HepG2 (cell line): Measurements from ENCODE around the gene SRP14. TPM values are rescaled to one million over a fixed set of nuclear protein-coding genes. Genes with fewer than 3 reads are reported as not detected.

Experiments used
- ATF2 ChIP-seq: sonication (generic); formaldehyde crosslinking; IDR thresholded peaks from 2 replicates; pipeline ENCODE4 v1.4.0; 2020; ENCODE audit warnings: missing genetic modification reagents
- ATF5 ChIP-seq: sonication (generic); formaldehyde crosslinking; IDR thresholded peaks from 2 replicates; pipeline ENCODE4 v1.4.0; 2020; ENCODE audit warnings: mild to moderate bottlenecking, low read depth, missing genetic modification reagents
- BRCA1 ChIP-seq: sonication (generic); formaldehyde crosslinking; IDR thresholded peaks from 2 replicates; pipeline ENCODE4 v1.4.0; 2020; ENCODE audit warnings: missing genetic modification reagents
- CEBPG ChIP-seq: IDR thresholded peaks from 2 replicates; pipeline ENCODE4 v1.6.1; 2016
- DPF2 ChIP-seq: sonication (generic); formaldehyde crosslinking; IDR thresholded peaks from 2 replicates; pipeline ENCODE4 v1.4.0; 2020; ENCODE audit warnings: mild to moderate bottlenecking, low read depth, missing genetic modification reagents, borderline replicate concordance
- ERF ChIP-seq: IDR thresholded peaks from 2 replicates; pipeline ENCODE4 v1.6.1; 2018; ENCODE audit warnings: missing biosample characterization, missing genetic modification reagents
- MAZ ChIP-seq, 2 experiments: sonication (generic) in 1 of 2; formaldehyde crosslinking in 1 of 2; IDR thresholded peaks; 2 replicates each; pipeline versions ENCODE4 v1.5.0 to v1.6.1; 2012 to 2020; ENCODE audit warnings: low read depth in 2 of 2, mild to moderate bottlenecking in 2 of 2, borderline replicate concordance in 1 of 2, improper control_type of control experiment in 1 of 2, low read length in 1 of 2, missing genetic modification reagents in 1 of 2, moderate library complexity in 1 of 2
- MED8 ChIP-seq: sonication (generic); formaldehyde crosslinking; IDR thresholded peaks from 2 replicates; pipeline ENCODE4 v1.8.1; 2023; ENCODE audit warnings: mild to moderate bottlenecking, missing genetic modification reagents; ENCODE audit not compliant: insufficient replicate concordance
- PBX2 ChIP-seq: IDR thresholded peaks from 2 replicates; pipeline ENCODE4 v1.6.1; 2016; ENCODE audit warnings: control low read depth
- PLSCR1 ChIP-seq: sonication (generic); formaldehyde crosslinking; IDR thresholded peaks from 2 replicates; pipeline ENCODE4 v1.5.0; 2020; ENCODE audit warnings: missing genetic modification reagents, mild to moderate bottlenecking, borderline replicate concordance
- SNAI1 ChIP-seq: sonication (generic); formaldehyde crosslinking; IDR thresholded peaks from 2 replicates; pipeline ENCODE4 v1.5.0; 2020; ENCODE audit warnings: mild to moderate bottlenecking, missing genetic modification reagents, borderline replicate concordance
- ZNF567 ChIP-seq: sonication (generic); formaldehyde crosslinking; IDR thresholded peaks from 2 replicates; pipeline ENCODE4 v1.8.1; 2023; ENCODE audit warnings: mild to moderate bottlenecking, missing genetic modification reagents, borderline replicate concordance
- ZNF646 ChIP-seq: sonication (generic); formaldehyde crosslinking; IDR thresholded peaks from 2 replicates; pipeline ENCODE4 v1.9.0; 2021; ENCODE audit warnings: mild to moderate bottlenecking, missing genetic modification reagents
- polyA plus RNA-seq, 8 experiments: library from polyadenylated mRNA; depleted of rRNA in 3 of 8; stranded (reverse) in 7 of 8; unstranded in 1 of 8; fragments of >200 nt; fragmentation: Illumina TruSeq in 4 of 8; extraction: Trizol in 4 of 8; gene quantifications; 2 replicates each; pipeline versions ENCODE4 v1.2.1 to v1.2.3, GENCODE V29; 2011 to 2016; ENCODE audit warnings: low read depth in 4 of 8, missing spikeins in 1 of 8, mixed read lengths in 1 of 8; ENCODE audit not compliant: insufficient read depth in 1 of 8
- total RNA-seq, 5 experiments: library from RNA; depleted of rRNA; stranded (reverse); fragments of >200 nt; fragmentation: Illumina TruSeq; extraction: Trizol; gene quantifications; 2 replicates each; pipeline ENCODE4 v1.2.3, GENCODE V29; 2016; ENCODE audit warnings: low read depth in 1 of 5

SRP14 gene
- total and polyA plus RNA-seq, 2 of the 13 experiments (the other 11 are each of a cell fraction or from before 2014, with no cell fraction given): 208 to 356 TPM

GRCh38 chr15:40069178-40070165 is 30.5 kb upstream of the SRP14 start (continued):
- TF ChIP-seq ATF2: peak; percentile 46; the same call in 1 of the 2 replicates
- no peak for TF ChIP-seq MAZ (IDR thresholded peaks at IDR 0.05; ENCODE audit: borderline replicate concordance, low read depth, low read length)
- 0 out of 2 replicates have a peak, but pooled peaks have one; percentile 38 for TF ChIP-seq MAZ (CRISPR knock-in tag; IDR thresholded peaks at IDR 0.05; ENCODE audit: low read depth)
- no peak for TF ChIP-seq PLSCR1
- no peak for TF ChIP-seq ZNF646 (CRISPR knock-in tag)
- no peak for TF ChIP-seq MED8
- no peak for TF ChIP-seq ATF5 (CRISPR knock-in tag)
- TF ChIP-seq PBX2 (CRISPR knock-in tag): no peak
- no peak for TF ChIP-seq ERF (CRISPR knock-in tag)
- no peak for TF ChIP-seq SNAI1 (CRISPR knock-in tag)
- TF ChIP-seq BRCA1 (CRISPR knock-in tag): 0 out of 2 replicates have a peak, but pooled peaks have one; percentile 38
- no peak; the same call in 1 of the 2 replicates for TF ChIP-seq ZNF567 (CRISPR knock-in tag)
- no peak for TF ChIP-seq DPF2 (CRISPR knock-in tag)
- TF ChIP-seq CEBPG (CRISPR knock-in tag): no peak
